Thyroid gland (tissue), 4 donors: ENCODE measurements around the gene FAM124A.

Source experiments
- CTCF ChIP-seq, 6 experiments: fragments of 200-600 bp in 3 of 6; fragments of 450-650 bp in 3 of 6; sonication (generic) in 3 of 6; IDR thresholded peaks; one replicate each; pipeline ENCODE4 v1.5.1; 2016 to 2019; ENCODE audit warnings: antibody characterized with exemption in 6 of 6, mild to moderate bottlenecking in 2 of 6, inconsistent platforms in 1 of 6, moderate library complexity in 1 of 6
- POLR2A ChIP-seq, 2 donors: fragments of 450-650 bp; IDR thresholded peaks; one replicate each; pipeline ENCODE4 v1.6.1; 2017; ENCODE audit warnings: antibody characterized with exemption in 2 of 2, mild to moderate bottlenecking in 2 of 2, moderate library complexity in 1 of 2

GRCh38 chr13:51241720-51242119 lies 19.5 kb downstream of the FAM124A start:
- TF ChIP-seq CTCF (IDR thresholded peaks at IDR 0.05) (no peak), POLR2A (IDR thresholded peaks at IDR 0.05) (no peak)
